HL-60 (cell line): ENCODE data around the gene GRAMD4.

Source experiments
- DNase-seq, 2 experiments: peaks; one replicate each; pipeline ENCODE4 v3.0.0-alpha.2; 2010 to 2020; ENCODE audit warnings: low read depth in 1 of 2, low spot score in 1 of 2
- H3K27ac ChIP-seq: fragments of 250-450 bp; sonication (Bioruptor Pico); replicated peaks from 2 replicates; pipeline ENCODE4 v1.5.1; 2020; ENCODE audit warnings: mild to moderate bottlenecking, moderate library complexity
- H3K27me3 ChIP-seq: fragments of 250-450 bp; sonication (Bioruptor Pico); 2 replicates; pipeline ENCODE4 v1.5.1; 2021; ENCODE audit warnings: mild to moderate bottlenecking, moderate library complexity; ENCODE audit not compliant: insufficient read depth, poor library complexity, severe bottlenecking
- H3K4me3 ChIP-seq: replicated peaks from 2 replicates; pipeline ENCODE4 v1.5.1; 2011; ENCODE audit warnings: mild to moderate bottlenecking, control low read depth, low read length; ENCODE audit not compliant: insufficient read depth
- CTCF ChIP-seq: IDR thresholded peaks from one replicate; pipeline ENCODE4 v1.5.1; 2011; ENCODE audit warnings: low read length, control low read depth, inconsistent platforms; ENCODE audit not compliant: insufficient read depth
- GABPA ChIP-seq: IDR thresholded peaks from 2 replicates; pipeline ENCODE4 v1.6.1; 2012; ENCODE audit warnings: low read depth
- POLR2AphosphoS5 ChIP-seq: IDR thresholded peaks from 2 replicates; pipeline ENCODE4 v1.6.1; 2012; ENCODE audit warnings: low read depth
- REST ChIP-seq: IDR thresholded peaks from 2 replicates; pipeline ENCODE4 v1.6.1; 2012; ENCODE audit warnings: low read depth; ENCODE audit not compliant: insufficient replicate concordance
- SPI1 ChIP-seq: IDR thresholded peaks from 2 replicates; pipeline ENCODE4 v1.6.1; 2012; ENCODE audit warnings: low read depth, mild to moderate bottlenecking, borderline replicate concordance

The GRAMD4 gene

DNA sequence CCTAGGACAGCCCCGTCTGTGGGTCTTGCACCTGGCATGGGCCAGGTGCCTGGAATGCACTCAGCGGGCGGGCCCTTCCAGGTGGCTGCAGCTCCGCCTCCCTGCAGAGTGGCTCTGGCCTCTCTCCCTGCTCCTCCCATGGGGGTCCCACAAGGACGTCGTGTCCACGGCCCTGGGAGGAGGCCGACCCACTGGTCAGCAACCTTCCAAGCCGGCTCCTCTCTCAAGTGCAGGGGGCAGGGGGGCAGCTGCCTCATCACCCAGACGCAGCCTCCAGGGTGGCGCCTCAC, 76.0 kb downstream of the GRAMD4 start:
- H3K27me3 ChIP-seq, result no peaks in the 10 kb centered on the region
- no peak overlapping the region for H3K27ac ChIP-seq
- no peak overlapping the region for H3K4me3 ChIP-seq
- DNase-seq, result no peak
- no peak for TF ChIP-seq REST

DNA sequence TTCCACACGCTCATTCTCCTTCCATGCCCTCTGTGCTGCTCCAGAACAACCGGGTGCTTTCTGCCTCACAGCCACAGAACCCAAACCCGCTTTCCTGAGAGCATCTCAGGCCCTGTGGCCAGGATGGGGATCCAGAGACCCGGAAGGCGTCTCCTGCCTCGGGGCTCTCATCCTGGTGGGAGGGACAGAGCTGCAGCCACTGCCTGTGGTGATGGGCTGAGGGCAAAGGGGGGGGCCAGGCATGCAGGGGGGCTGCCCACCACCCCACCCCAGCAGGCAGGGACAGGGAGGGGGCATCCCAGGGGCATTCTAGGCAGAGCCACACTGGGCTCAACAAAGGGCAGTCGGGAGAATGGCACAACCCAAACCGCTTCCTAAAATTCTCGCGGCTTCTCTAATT, 76.4 kb downstream of the GRAMD4 start:
- no peaks in the 10 kb centered on the region for H3K27me3 ChIP-seq
- no peak overlapping the region for H3K4me3 ChIP-seq
- no peak for TF ChIP-seq CTCF
- no peak overlapping the region for H3K27ac ChIP-seq
- DNase-seq, result no peak

GRCh38 chr22:46697811-46698515, 77.8 kb downstream of the GRAMD4 start:
- TF ChIP-seq POLR2AphosphoS5 (no peak), GABPA (no peak), REST (no peak), SPI1 (no peak), CTCF (no peak)
- Histone ChIP-seq H3K4me3 (no peak overlapping the region), H3K27me3 (no peaks in the 10 kb centered on the region), H3K27ac (no peak overlapping the region)
- DNase-seq, result no peak

- Histone ChIP-seq H3K27me3 (no peaks in the 10 kb centered on the region), H3K4me3 (no peak overlapping the region), H3K27ac (no peak overlapping the region)
- TF ChIP-seq SPI1 (no peak), REST (no peak), CTCF (no peak)
- no peak for DNase-seq
Measured at GRCh38 chr22:46699091-46699490, 78.9 kb downstream of the GRAMD4 start.
